H1 (cell line): ENCODE data around the gene RNF135. TPM values are rescaled to one million over a fixed set of nuclear protein-coding genes. Genes with fewer than 3 reads are reported as not detected.
A peak's percentile ranks its signal among the peaks of the same experiment; 100 is the strongest.

Experiments used
- BCL11A ChIP-seq, 2 experiments: IDR thresholded peaks; one replicate each; pipeline ENCODE4 v1.6.1; 2011; ENCODE audit warnings: low read depth in 2 of 2, low read length in 2 of 2, mild to moderate bottlenecking in 2 of 2
- CTCF ChIP-seq, 3 experiments: IDR thresholded peaks; 1 replicate in 2 of 3; 2 replicates in 1 of 3; pipeline versions ENCODE4 v1.5.1 to v1.6.1; 2011; ENCODE audit warnings: low read length in 3 of 3, mild to moderate bottlenecking in 3 of 3, inconsistent platforms in 2 of 3, low read depth in 1 of 3, moderate library complexity in 1 of 3; ENCODE audit not compliant: insufficient read depth in 1 of 3; ENCODE audit errors: control extremely low read depth in 1 of 3
- E2F6 ChIP-seq: IDR thresholded peaks from 2 replicates; pipeline ENCODE4 v1.6.1; 2012; ENCODE audit warnings: inconsistent platforms
- MAX ChIP-seq: IDR thresholded peaks from 2 replicates; pipeline ENCODE4 v1.6.1; 2012; ENCODE audit warnings: inconsistent platforms
- polyA plus RNA-seq, 7 experiments: library from polyadenylated mRNA; depleted of rRNA in 3 of 7; stranded (reverse) in 5 of 7; unstranded in 2 of 7; fragments of >200 nt in 5 of 7; fragments of 200-250 nt in 2 of 7; gene quantifications; 1 replicate in 5 of 7; 2 replicates in 1 of 7; 4 replicates in 1 of 7; pipeline versions ENCODE4 v1.2.1 to v1.2.3, GENCODE V29; 2011 to 2013; ENCODE audit warnings: missing spikeins in 2 of 7, mixed read lengths in 2 of 7
- total RNA-seq: library from RNA; stranded (reverse); fragmentation: NEBNext Ultra II Directional; extraction: Animal tissue kit (Norgen Biotek cat#: 25700); gene quantifications from 2 replicates; pipeline ENCODE4 v1.2.1, GENCODE V29; 2021

Gene RNF135
- total and polyA plus RNA-seq, 2 of the 8 experiments (the other 6 are each of a cell fraction or from before 2014, with no cell fraction given), result 8.8 to 9.0 TPM

GRCh38 chr17:30970831-30971567 is at the start of gene RNF135 (continued):
- peak in 2 of 3 experiments; percentile 7 to 24; a peak in 3 of 4 replicates for TF ChIP-seq CTCF (IDR thresholded peaks at IDR 0.05; ENCODE audit: control extremely low read depth in 1 of 3, insufficient read depth in 1 of 3, low read depth in 1 of 3, low read length in 3 of 3)
- TF ChIP-seq E2F6, result peak; percentile 71; the same call in 1 of the 2 replicates
- TF ChIP-seq MAX, result peak; percentile 68; the same call in 1 of the 2 replicates
- TF ChIP-seq BCL11A (IDR thresholded peaks at IDR 0.05; ENCODE audit: low read depth in 2 of 2, low read length in 2 of 2), result no peak
- TF ChIP-seq, all 59 proteins: peak for 19
